SK-N-SH treated with all-trans-retinoic acid at 6 μM for 48 hours (cell line): ENCODE measurements around the gene LYZ.

Experiments
- ARNTL ChIP-seq: fragments of 450-650 bp; formaldehyde crosslinking; IDR thresholded peaks from 2 replicates; pipeline ENCODE4 v1.5.0; 2020; ENCODE audit warnings: low read depth, mild to moderate bottlenecking, moderate library complexity, borderline replicate concordance
- CREB5 ChIP-seq: fragments of 250-450 bp; sonication (Bioruptor Pico); IDR thresholded peaks from 2 replicates; pipeline ENCODE4 v1.5.1; 2020; ENCODE audit warnings: low read depth, mild to moderate bottlenecking, moderate library complexity
- CSDC2 ChIP-seq: fragments of 250-450 bp; sonication (Bioruptor Pico); IDR thresholded peaks from 2 replicates; pipeline ENCODE4 v1.5.0; 2020; ENCODE audit warnings: mild to moderate bottlenecking, moderate library complexity
- CSRNP3 ChIP-seq: fragments of 250-450 bp; sonication (Bioruptor Pico); IDR thresholded peaks from 2 replicates; pipeline ENCODE4 v1.5.1; 2021; ENCODE audit warnings: mild to moderate bottlenecking, moderate library complexity
- ESRRG ChIP-seq: fragments of 250-450 bp; sonication (Bioruptor Pico); IDR thresholded peaks from 2 replicates; pipeline ENCODE4 v1.6.1; 2021; ENCODE audit warnings: mild to moderate bottlenecking
- GLIS3 ChIP-seq: fragments of 250-450 bp; sonication (Bioruptor Pico); IDR thresholded peaks from 2 replicates; pipeline ENCODE4 v1.5.0; 2020; ENCODE audit warnings: mild to moderate bottlenecking, moderate library complexity
- ISL1 ChIP-seq: fragments of 250-450 bp; sonication (Bioruptor Pico); IDR thresholded peaks from 2 replicates; pipeline ENCODE4 v2.1.2; 2022; ENCODE audit warnings: mild to moderate bottlenecking, moderate library complexity
- PATZ1 ChIP-seq: fragments of 250-450 bp; sonication (Bioruptor Pico); IDR thresholded peaks from 2 replicates; pipeline ENCODE4 v1.8.0; 2020; ENCODE audit warnings: mild to moderate bottlenecking, moderate library complexity, borderline replicate concordance
- RARB ChIP-seq: fragments of 250-450 bp; sonication (Bioruptor Pico); IDR thresholded peaks from 2 replicates; pipeline ENCODE4 v1.8.0; 2021; ENCODE audit warnings: mild to moderate bottlenecking, moderate library complexity
- ZC3H10 ChIP-seq: fragments of 250-450 bp; sonication (Bioruptor Pico); IDR thresholded peaks from 2 replicates; pipeline ENCODE4 v1.5.1; 2021; ENCODE audit warnings: mild to moderate bottlenecking, moderate library complexity
- ZFP3 ChIP-seq: fragments of 250-450 bp; sonication (Bioruptor Pico); IDR thresholded peaks from 2 replicates; pipeline ENCODE4 v1.5.0; 2020; ENCODE audit warnings: mild to moderate bottlenecking, moderate library complexity
- ZFP30 ChIP-seq: fragments of 450-650 bp; formaldehyde crosslinking; IDR thresholded peaks from 2 replicates; pipeline ENCODE4 v1.5.0; 2022; ENCODE audit warnings: mild to moderate bottlenecking, moderate library complexity
- ZNF8 ChIP-seq: fragments of 450-650 bp; formaldehyde crosslinking; IDR thresholded peaks from 2 replicates; pipeline ENCODE4 v1.5.0; 2020; ENCODE audit warnings: mild to moderate bottlenecking, moderate library complexity

GRCh38 chr12:69339999-69340398 lies 8.2 kb upstream of the LYZ start:
- TF ChIP-seq ISL1 (CRISPR knock-in tag) (no peak), CREB5 (CRISPR knock-in tag) (no peak), ZC3H10 (CRISPR knock-in tag) (no peak), CSRNP3 (CRISPR knock-in tag) (no peak), ZNF8 (CRISPR knock-in tag) (no peak), ESRRG (CRISPR knock-in tag) (no peak), RARB (no peak), CSDC2 (CRISPR knock-in tag) (no peak), ZFP30 (CRISPR knock-in tag) (no peak), ARNTL (CRISPR knock-in tag) (no peak), ZFP3 (CRISPR knock-in tag) (no peak), PATZ1 (no peak), GLIS3 (no peak)
